ENCODE results near the gene LCN1. TPM values are rescaled to one million over a fixed set of nuclear protein-coding genes. Genes with fewer than 3 reads are reported as not detected.
"Not testable (repeated sequence)": the region's sequence is repeated elsewhere in the genome, so short reads cannot be mapped to it uniquely, and the experiment has no call there.

Gene LCN1
- polyA plus RNA-seq, 4 donors: not detected

DNA sequence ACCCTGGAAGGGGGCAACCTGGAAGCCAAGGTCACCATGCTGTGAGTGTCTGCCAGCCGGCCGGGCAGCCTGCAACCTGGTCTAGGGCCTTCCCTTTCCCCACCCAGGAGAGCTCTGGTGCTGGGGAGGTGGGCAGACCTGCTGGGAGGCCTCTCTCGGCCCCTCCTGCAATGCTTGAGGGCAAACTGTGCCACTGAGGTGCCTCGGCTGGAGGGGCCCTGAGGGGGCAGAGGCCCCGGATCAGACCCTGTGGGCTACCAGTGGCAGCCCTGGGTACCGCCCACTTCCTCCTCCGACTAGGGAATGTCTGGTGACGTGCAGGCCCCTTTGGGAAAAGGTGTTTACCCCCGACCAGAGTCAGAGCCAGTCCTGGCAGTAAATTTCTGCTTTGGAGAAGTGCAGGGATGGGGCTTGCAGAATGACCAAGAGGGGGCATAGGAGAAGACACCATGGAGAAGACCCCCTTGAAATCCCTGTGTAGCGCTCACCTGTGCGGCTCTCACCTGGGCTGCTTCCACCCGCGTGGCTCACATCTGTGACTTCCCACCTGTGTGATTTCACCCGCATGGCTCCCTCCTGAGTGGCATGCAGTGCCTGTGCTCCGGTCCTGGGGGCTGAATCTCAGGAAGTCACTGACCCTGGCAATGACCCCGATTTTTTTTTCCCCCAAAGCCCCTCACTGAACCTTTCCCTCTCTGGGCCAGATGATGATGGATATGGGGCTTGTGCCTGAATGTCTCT is 1.1 kb downstream of the LCN1 start:
- DNase-seq (ENCODE audit: low read depth in 4 of 4, low spot score in 3 of 4): no peak

DNA sequence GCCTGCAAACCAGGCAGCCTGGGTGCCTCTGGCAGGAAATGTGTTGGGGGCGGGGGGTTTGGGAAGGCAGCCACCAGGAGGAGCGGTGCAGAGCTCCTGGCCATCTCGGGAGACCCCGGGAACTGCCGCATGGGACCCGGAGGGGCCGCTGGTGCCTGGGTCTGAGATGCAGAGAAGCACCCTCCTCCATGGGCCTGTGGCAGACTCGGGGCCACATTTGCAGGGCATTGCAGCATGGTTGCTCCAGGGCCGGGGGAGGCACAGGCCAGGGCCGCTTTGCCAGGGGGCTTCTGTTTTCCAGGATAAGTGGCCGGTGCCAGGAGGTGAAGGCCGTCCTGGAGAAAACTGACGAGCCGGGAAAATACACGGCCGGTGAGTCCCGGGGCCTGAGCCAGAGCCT is 1.7 kb downstream of the LCN1 start:
- DNase-seq (ENCODE audit: low read depth in 4 of 4, low spot score in 3 of 4): no peak

GRCh38 chr9:135523521-135524129 is 2.4 kb downstream of the LCN1 start:
- no peak for DNase-seq (ENCODE audit: low read depth in 4 of 4, low spot score in 3 of 4)

- DNase-seq (ENCODE audit: low read depth in 4 of 4, low spot score in 3 of 4): no peak
These were observed 3.1 kb downstream of the LCN1 start for GRCh38 chr9:135524130-135524861.

- DNase-seq (ENCODE audit: low read depth in 4 of 4, low spot score in 3 of 4): no peak
These were observed 4.2 kb downstream of the LCN1 start for GRCh38 chr9:135525241-135526088.

DNA sequence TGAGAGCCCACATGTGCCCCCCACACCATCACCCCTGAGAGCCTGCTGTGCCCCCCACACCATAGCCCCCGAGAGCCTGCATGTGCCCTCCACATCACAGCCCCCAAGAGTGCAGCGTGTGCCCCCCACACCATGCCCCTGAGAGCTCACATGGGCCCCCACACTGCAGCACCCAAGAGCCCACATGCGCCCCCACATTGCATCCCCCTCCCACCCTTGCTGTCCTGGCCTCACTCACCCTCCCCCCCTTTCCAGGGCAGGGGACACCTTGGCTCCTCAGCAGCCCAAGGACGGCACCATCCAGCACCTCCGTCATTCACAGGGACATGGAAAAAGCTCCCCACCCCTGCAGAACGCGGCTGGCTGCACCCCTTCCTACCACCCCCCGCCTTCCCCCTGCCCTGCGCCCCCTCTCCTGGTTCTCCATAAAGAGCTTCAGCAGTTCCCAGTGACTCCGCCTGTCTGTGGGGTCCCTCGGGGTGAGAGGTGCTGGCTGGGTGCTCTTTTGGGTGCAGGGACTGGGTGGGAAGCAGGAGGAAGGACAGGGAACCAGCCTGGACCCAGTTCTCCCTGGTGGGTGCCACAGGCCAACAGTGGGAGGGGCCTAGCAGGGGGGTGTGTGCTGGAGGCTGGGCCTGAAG is 5.0 kb downstream of the LCN1 start:
- no peak for DNase-seq (ENCODE audit: low read depth in 4 of 4, low spot score in 3 of 4)

GRCh38 chr9:135526730-135527571 is 5.7 kb downstream of the LCN1 start:
- DNase-seq (ENCODE audit: low read depth in 4 of 4, low spot score in 3 of 4): no peak

DNA sequence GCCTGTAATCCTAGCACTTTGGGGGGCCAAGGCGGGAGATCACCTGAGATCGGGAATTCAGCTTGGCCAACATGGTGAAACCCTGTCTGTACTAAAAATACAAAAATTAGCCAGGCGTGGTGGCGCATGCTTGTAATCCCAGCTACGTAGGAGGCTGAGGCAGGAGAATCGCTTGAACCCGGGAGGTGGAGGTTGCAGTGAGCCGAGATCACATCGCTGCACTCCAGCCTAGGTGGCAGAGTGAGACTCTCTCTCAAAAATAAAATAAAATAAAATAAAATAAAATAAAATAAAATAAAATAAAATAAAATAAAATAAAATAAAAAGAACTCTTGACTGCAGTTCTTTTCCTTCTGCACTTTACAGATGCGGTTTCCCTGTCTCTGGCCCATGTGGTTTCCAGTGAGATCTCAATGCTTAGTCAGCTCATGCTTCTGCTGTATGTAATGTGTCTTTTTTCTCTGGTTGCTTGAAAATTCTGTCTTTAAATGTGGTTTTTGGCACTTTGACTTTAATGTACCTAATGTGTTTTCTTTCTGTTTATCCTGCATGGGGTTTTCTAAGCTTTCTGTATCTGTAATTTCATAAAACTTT is 7.7 kb downstream of the LCN1 start:
- DNase-seq (ENCODE audit: low read depth in 4 of 4, low spot score in 3 of 4): not testable (repeated sequence)

DNA sequence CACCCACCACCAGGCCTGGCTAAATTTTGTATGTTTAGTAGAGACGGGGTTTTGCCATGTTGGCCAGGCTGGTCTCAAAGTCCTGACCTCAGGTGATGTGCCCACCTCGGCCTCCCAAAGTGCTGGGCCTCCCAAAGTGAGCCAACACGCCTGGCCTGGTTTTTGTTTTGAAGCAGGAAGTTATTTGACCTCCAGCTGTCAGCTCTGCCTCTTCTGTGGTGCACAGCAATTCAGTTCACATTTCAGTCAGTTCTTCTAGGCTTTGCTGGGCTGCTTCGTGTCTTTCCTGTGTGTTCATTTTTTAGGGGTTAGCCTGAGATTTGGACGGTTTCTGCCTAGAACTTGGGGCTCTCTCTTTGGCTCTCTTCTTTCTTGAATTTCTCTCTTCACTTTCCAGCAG is 8.9 kb downstream of the LCN1 start:
- DNase-seq (ENCODE audit: low read depth in 4 of 4, low spot score in 3 of 4): no peak

GRCh38 chr9:135531096-135531495 is 9.9 kb downstream of the LCN1 start:
- DNase-seq (ENCODE audit: low read depth in 4 of 4, low spot score in 3 of 4): no peak

DNA sequence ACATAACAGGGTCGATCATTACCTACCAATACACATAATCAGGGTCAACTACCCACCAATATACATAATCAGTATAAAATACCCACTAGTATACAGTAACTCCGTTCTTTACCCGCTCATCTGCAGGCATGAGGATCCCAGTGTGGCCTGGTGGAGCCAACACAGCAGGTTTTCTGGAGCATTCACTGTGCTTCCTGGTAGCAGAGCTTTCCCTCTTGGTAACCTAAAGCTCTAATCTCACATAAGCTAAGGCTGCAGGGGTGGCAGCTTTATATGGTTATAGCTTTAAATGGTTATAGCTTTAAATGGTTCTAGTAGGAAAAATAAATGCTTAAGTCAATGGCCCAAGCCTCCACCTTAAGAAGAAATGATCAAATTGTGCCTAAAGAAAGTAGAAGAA is 11.9 kb downstream of the LCN1 start:
- no peak for DNase-seq (ENCODE audit: low read depth in 4 of 4, low spot score in 3 of 4)

DNA sequence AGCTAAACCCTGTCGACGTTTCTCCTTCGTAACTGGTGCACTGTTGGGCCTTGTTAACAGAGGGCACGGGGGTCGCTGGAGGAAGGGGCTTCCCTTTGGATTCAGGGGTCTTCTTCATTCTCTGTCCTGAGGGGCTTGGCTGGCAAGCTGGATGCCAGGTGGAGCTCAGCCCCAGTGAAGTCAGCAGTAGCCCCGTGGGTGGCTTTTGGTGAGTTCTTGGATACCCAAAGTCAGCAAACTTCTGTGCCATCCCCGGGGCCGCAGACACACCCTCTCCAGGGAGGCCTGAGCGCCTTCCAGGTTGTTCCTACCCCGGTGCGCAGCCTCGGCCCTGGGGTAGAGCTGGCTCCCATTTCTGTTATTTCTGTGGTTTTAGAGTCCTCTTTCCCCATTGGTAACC is 12.4 kb downstream of the LCN1 start:
- no peak for DNase-seq (ENCODE audit: low read depth in 4 of 4, low spot score in 3 of 4)

DNA sequence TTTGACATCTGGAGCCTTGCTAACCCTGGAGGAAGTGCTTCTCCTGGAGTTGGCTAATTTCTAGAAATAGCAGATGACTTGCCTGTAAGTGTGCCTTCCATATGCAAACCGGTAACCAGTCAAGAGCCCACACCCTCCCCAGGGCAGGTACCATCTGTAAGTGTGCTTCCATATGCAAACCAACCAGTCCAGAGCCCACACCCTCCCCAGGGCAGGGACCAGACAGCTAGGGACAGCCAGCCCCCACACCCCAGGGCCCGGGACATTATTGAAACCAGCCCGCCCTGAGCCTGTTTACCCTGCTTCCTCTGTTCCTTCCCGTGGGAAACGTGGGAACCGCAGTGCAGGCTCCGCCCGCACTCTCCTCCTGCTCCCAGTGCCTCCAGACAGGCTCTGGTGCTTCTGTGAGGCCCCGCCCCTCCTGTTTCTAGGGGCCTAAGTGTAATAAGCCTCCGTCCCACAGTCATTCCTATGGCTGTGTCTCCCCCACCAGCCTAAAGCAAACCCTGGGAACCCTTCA is 13.0 kb downstream of the LCN1 start:
- not testable (repeated sequence) for DNase-seq (ENCODE audit: low read depth in 4 of 4, low spot score in 3 of 4)

DNA sequence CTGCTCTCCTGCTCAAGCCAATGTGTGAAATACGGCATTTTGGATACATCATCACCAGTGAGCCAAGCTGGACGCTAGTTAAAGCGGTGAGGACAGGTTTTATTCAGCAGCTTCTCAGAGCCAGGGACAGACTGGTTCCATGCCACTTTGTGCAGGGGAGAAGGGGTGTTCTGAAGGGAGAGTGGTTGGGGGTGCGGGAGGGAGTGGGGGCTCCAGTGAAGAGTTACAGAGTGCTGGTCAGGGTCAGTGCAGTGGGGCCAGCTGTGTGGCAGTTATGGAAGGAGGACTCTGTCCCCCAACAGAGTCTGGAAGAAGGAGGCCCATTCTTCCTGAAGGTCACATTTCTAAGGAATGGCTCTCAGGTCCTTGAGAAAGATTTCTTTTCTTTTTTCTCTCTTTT is 13.6 kb downstream of the LCN1 start:
- DNase-seq (ENCODE audit: low read depth in 4 of 4, low spot score in 3 of 4): not testable (repeated sequence)

DNA sequence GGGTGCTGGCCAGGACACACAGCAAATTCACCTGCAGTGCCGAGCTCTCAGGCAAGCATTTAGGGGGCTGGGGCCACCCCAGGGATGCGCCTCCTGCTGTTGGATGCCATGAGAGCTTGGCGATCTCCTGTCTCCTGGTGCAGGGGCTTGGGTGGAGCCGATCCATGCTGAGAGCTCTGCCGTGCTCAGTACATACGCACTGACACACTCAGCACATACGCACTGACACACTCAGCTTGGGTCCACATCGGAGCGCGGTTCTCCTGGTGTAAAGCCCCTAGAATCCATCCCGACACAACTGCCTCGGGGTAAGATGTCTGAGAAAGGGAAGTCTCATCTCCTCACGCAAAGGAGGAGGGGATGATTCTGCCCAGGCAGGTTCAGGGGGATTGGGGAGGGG is 14.4 kb downstream of the LCN1 start:
- not testable (repeated sequence) for DNase-seq (ENCODE audit: low read depth in 4 of 4, low spot score in 3 of 4)

DNA sequence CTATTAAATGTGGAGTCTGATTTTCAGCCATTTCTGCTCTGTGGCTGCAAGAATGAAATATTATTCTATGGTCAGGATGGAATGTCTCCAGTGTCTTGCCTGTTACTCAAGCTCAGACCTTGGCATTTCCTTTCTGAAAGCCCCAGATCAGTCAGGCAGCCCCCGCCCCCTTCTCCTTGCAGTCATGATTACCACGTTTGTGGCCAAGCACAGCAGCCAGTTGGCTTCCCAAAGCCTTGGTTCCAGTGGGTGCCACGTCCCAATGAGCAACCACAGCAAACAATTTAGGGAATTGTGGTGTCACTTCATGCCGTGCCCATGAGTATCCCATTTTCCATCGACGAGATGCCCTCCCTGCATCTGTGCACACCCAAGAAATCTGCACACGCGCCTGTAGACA is 15.0 kb downstream of the LCN1 start:
- no peak for DNase-seq (ENCODE audit: low read depth in 4 of 4, low spot score in 3 of 4)

DNA sequence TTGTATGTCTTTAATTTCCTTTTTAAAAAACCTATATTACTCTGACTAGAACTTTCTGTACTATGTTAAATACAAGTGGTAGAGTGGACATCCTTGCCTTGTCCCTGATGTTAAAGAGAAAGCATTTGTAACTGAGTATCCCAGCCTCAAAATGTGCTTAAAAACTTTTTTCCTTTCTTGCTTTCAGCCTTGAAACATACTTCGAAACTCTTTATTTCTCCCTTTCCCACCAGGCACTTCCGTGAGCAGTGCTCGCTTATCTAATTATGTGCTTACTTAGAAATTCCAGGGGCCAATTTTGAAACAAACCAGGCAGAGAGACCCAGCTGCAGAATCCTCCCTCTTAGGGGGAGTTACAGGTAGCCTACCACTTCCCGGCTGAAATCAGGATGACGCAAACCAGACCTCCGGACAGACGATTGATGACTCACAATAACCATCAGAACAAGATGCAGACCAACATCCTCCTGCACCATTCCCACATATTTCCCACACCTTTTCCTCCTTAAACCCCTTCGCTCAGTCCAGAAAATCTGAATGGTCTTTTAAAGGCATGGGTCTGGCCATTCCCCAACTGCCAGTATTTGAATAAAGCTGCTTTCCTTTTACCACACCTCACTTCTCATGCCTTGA is 22.1 kb downstream of the LCN1 start:
- not testable (repeated sequence) for DNase-seq (ENCODE audit: low read depth in 4 of 4, low spot score in 3 of 4)

GRCh38 chr9:135544981-135545635 is 23.9 kb downstream of the LCN1 start:
- no peak for DNase-seq (ENCODE audit: low read depth in 4 of 4, low spot score in 3 of 4)

All from left renal pelvis (tissue), 4 donors.